Keratinocyte (primary cell): ENCODE data around the gene PRKAG2.

Experiments
- EZH2 ChIP-seq: IDR thresholded peaks from one replicate; pipeline ENCODE4 v1.6.1; 2012; ENCODE audit warnings: inconsistent platforms, mild to moderate bottlenecking, low read length, moderate library complexity
- TF ChIP-seq, protein P1 (sequence below), 3 experiments: IDR thresholded peaks in 1 of 3; conservative IDR thresholded peaks in 1 of 3; optimal IDR thresholded peaks in 1 of 3; 2 replicates in 2 of 3; 3 replicates in 1 of 3; pipeline versions ENCODE3 to v1.5.1; 2011; ENCODE audit warnings: low read length in 3 of 3, mild to moderate bottlenecking in 3 of 3, moderate library complexity in 2 of 3, control low read depth in 1 of 3, inconsistent platforms in 1 of 3; ENCODE audit not compliant: insufficient read depth in 2 of 3; ENCODE audit errors: extremely low read depth in 1 of 3

DNA sequence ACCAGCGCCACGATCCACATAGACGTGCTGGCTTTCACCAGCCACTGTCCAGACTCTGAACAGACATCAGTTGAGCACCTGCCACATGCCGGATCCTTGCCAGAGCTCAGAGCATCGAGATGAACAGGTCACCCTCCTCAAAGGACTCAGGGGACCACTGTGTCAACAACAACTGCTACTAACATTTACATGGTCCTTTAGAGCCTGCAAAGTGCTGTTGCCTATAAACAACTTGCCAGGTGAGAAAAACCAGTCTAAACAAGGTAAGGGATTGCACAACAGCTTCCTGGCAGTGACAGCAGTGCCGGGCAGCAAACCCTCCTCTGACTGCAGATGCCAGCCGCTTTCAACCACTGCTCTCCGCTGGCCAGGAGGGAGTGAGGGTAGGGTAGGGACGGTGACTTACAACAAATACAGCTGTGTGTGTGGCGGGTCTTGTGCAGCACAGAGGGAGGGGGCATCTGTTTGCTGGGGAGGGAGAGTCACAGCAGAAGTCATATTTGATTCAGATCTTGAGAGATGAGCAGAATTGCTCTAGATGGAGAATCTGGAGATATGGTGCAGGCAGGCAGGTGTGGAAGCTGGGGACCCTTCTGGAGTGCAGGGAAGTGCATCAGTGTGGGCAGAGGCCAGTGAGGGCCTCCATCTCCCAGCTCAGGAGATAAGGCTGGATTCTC, 324.4 kb downstream of the PRKAG2 start:
- no peak for TF ChIP-seq EZH2
- TF ChIP-seq, protein P1, sequence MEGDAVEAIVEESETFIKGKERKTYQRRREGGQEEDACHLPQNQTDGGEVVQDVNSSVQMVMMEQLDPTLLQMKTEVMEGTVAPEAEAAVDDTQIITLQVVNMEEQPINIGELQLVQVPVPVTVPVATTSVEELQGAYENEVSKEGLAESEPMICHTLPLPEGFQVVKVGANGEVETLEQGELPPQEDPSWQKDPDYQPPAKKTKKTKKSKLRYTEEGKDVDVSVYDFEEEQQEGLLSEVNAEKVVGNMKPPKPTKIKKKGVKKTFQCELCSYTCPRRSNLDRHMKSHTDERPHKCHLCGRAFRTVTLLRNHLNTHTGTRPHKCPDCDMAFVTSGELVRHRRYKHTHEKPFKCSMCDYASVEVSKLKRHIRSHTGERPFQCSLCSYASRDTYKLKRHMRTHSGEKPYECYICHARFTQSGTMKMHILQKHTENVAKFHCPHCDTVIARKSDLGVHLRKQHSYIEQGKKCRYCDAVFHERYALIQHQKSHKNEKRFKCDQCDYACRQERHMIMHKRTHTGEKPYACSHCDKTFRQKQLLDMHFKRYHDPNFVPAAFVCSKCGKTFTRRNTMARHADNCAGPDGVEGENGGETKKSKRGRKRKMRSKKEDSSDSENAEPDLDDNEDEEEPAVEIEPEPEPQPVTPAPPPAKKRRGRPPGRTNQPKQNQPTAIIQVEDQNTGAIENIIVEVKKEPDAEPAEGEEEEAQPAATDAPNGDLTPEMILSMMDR (optimal IDR thresholded peaks at IDR 0.05 in 1 of 3, IDR thresholded peaks at IDR 0.05 in 1 of 3, conservative IDR thresholded peaks at IDR 0.05 in 1 of 3; ENCODE audit: extremely low read depth in 1 of 3, insufficient read depth in 2 of 3, low read length in 3 of 3), result no peak
